GM19328 (cell line): ENCODE results near the gene ARNT2.

Source experiments
- ATAC-seq: cut with Tn5 transposase; IDR thresholded peaks from one replicate; pipeline ENCODE4 v1.9.1; 2021; ENCODE audit warnings: mild to moderate bottlenecking, moderate library complexity; ENCODE audit not compliant: unreplicated experiment

Gene ARNT2

DNA sequence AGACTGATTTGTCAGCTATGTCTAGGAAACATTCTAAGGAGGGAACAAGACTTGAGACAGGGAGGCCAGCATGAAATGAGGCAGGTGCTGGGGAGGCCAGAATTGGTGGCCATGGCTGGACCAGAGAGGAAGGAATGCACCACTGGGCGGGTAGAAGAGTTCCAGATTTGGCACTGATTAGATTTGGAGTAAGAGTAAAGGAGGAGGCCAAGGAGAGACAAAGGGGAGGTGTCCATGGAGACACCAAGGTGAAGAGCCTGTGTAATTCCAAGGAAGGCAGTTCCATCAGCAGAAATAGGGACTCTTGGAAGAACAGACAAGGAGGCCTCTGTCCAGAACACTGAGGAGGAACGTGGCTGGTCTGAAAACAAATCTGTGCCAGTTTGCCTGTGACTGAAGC, 1.8 kb downstream of the ARNT2 start:
- no peak for ATAC-seq

DNA sequence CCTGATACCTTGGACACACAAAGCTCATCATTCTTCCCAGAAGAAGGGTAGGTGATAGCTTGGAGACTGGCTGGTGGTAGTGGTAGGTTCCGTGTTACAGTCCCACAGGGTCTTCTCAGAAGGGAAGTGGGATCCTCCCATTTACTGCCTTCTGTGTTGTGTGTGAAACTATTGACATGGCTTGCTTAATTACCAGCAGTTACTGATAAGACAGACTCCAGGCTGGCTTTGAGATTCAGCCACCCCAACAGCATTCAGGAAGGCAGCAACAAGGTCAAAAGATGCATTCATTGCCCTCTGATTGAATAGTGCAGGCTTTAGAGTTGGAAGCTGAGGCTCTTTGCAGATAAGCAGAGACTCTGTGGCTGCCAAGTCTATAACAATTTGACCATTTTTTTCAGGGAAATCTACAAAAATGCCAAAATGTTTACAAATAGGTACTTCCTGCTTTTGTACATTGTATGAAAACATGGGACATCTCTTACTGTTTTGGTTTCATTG, 7.7 kb downstream of the ARNT2 start:
- no peak for ATAC-seq

DNA sequence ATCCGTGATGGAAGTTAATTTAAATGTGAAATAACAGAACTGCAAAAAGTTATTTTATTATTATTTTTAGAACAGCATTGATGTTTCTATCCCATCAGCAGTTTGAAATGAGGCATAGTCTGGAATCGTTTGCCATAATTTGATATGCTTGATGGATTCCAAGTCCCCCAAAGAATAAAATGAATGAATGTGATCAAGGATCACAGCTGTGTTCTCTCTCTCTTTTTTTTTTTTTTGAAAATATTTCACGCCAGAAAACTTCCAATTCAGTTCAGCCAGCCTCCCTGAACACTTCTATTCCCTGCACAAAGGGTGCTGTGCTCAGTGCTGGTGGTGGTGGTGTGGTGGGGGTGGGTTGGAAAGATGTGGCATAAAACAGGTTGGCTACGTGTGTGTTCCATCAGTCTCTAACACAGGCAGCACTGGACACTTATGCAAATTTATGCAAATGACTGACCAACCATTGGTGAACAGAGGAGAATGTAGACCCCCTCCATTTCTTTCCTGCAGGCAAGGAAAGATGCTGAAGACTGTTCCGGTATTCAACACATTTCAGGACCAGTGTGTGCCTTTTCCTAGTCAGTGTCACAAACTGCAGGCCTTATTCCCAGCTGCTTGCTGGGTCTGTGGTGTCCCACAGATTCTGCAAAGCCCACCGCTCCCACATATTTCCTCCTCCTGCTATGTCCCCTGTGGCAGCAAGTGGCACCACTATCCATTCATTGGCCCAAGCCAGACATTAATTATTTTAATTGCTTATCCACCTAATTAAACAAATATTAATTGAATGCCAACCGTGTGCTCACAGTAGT, 10.6 kb downstream of the ARNT2 start:
- no peak for ATAC-seq

DNA sequence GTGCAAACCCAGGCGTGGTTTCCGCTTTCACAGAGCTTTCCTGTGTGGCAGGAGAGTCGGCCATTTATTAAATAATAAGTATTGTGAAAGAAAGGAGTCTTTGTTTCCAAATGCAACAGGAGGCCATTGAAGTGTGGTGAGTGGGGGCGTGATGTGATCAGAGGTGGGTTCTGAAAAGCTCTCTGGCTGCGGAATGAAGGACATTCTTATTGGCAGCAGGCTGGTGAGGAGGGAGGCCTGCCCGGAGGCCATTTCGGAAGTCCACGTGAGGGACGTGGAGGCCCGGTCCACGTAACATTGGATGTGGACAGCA, 11.1 kb downstream of the ARNT2 start:
- ATAC-seq: no peak

DNA sequence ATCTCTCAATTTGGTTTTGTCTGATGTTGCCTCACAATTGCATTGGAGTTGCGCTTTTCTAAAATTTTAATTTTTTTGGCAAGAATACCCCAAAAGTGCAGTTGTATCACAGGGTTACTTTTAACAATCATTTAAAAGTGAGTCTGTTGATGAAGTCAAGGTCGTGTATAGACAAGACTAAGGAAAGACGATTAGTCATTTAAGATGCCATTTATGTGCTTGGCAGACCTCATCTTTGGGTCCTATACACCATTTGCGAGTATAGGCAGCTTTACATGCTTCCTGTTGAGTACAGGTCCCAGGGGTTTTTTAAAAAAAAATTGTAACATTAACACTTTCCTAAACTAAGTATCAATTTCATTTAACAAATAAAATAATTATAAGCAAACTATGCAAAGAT, 12.5 kb downstream of the ARNT2 start:
- ATAC-seq: no peak

DNA sequence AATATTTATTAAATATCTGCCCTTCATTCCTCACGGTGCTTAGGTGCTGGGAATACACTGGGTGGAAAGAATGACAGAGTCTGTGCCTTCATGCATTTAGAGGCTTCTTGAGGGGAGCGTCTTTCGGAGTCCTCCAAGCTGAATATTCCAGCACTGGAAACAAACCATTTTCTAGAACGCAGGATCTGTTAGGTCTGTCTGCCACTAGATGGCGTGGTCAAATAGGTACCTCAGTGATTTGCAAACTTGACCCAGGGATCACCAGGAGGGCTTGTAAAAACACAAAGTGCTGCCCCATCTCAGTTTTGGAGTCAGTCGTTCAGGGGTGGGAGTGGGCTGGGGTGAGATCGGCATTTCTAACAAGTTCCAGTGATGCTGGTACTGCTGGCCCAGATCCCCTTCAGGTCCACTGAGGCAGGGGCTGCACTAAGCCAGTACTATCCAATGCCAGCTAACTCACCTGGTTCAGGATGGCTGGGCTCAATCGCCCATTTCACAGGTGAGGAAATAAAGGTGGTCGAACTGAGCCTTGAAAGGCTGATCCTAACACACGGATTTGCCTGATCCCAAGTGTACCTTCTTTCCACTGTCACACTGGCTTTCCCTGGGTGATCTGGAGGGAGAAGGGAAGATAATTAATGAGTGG, 14.8 kb downstream of the ARNT2 start:
- ATAC-seq: no peak

DNA sequence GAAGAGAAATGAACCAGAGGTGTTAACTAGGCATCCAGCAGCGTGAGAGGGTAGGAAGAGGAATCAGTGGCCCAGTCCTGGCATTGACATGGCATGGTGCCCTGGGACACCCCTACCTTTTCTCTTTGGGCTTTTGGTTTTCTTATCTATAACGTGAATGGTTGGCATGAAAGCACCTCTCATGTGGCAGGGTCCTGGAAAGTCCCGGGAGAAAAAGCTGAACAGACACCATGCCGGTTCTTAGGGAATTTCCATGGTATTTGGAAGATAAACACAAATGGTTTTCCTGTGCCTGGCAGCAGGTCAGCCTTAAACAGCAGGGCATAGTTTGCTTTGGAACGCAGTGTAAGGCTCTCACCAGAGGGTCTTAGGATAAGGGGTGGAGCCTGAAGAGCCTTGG, 15.4 kb downstream of the ARNT2 start:
- ATAC-seq: no peak

DNA sequence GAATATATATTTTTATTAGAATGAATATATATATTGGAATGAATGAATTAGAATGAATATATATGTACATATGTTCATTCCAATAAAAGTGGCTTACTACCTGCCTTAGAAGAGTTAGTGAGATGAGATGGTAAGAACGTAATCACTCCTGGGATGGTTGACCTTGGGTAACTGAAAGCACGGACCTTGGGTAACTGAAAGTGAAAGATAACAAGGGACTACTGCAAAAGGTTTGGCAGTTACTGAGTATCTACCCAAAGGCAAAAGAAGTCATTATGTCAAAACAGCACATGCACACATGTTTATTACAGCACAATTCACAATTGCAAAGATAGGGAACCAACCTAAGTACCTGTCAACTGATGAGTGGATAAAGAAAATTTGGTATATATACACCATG, 16.5 kb downstream of the ARNT2 start:
- no peak for ATAC-seq

DNA sequence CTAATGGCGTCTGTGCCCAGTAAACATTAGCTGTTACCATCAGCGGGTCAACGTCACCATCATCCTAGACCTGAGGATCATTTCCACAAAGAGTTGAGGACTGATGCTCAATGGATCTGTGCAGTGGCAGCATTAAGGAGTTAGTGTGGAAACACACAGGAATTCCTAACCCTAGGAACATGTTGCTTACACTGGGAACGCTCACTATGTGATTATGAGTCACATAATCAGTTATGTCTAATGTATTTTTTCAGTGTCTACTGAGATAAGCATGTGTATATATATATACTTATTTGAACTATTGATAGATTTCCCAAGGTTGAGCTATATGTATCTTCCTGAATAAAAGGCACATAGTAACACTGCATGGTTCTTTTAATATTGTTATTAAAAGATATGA, 19.0 kb downstream of the ARNT2 start:
- ATAC-seq: no peak

DNA sequence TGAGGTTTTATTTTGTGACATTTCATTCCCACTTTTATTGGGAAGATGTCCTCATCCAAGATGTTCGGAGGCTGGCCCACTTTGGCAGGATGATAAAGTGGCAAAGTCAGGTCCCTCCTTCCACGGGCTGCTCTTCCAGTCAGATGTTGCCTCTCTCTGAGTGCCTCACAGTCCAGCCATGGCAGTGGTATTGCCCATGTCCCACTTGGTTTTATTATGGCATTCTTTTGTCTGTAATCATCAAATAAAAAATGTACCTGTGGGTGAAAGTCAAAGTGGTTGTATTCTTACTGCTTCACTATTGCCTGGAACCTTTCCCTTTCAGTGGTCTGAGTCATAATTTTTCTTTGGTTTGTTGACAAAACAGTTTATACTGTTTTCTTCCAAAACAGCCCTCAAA, 20.2 kb downstream of the ARNT2 start:
- no peak for ATAC-seq

DNA sequence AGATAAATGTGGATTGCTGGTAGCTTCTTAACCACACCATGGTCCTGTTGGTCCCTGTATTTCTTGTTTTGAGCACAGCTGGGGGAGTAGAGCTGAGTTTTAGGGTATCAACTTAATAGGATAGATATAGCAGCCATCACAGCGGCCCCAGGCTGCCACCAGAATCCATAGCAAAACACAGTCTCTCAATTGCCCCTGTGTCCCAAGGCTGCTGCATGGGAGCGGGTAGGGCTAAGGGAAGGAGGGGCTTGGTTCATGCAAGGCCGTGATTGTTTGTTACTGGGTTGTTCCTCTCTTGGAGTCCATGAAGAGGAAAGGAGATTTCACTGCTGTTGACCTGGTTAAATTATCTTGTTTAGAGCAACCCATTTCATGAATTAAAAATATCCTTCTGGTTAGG, 22.1 kb downstream of the ARNT2 start:
- ATAC-seq: no peak

DNA sequence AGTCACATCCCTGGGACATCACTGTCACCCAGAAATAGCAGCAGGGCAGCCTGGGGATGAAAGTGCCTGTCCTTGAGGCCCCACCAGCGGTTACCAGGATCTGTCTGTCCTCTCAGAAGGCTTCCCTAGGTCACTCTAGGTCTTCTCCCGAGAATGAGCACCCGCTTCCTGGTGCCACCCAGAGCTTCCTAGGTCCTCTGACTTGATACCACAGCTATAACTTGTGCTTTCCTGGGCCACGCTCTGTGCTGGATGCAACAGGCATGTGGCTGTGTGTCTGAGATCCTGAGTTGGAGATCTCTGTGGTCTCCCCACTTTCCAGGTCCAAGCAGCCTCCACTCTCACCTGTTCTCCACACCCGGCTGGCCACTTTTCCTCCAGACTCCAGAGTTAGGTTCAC, 25.8 kb downstream of the ARNT2 start:
- no peak for ATAC-seq

DNA sequence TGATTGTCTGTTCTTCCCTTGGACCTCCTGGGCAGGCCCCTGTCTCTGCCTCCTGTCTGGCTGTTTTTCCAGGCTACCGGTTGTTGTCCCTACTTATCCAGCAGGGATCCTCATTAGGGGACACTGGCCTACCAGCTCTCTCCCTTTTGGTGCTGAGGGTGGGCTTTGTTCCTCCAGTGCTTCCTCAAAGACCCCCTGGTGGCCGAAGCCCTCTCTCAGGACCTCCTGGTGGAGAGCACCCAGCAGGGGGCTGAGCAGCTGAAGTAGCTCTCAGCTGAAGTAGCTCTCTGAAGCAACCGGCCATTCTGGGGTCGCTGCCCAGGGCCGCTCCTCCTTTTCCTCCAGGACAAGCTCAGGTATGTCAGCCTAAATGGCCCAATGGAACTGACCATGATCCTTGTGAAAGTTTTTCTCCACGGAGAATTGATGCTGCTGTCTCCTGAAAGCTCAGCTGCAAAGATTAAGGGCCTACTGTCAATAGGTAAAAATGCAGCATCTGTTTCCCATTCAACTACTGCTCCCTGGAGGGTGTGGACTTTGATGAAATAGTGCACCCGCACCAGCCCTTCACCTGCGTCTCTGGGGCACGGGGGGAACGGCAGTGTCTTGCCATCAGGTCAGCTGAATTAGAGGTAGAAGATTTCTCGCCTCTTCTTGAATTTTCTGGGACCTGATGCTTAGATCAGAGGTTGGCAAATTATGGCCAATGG, 27.6 kb downstream of the ARNT2 start:
- no peak for ATAC-seq

DNA sequence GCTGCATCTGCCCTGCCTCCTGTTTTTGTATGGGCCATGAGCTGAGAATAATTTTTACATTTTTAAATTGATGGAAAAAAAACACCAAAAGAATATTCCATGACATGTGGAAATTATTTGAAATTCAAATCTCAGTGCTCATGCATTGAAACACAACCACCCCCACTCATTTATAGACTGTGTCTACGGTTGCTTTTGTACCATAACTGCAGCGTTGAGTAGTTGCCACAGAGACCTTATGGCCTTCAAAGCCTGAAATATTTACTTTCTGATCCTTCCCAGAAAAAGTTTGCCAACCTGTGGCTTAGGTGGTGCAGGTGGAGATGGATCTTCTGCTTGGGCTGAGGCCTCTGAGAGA, 28.1 kb downstream of the ARNT2 start:
- ATAC-seq: no peak

DNA sequence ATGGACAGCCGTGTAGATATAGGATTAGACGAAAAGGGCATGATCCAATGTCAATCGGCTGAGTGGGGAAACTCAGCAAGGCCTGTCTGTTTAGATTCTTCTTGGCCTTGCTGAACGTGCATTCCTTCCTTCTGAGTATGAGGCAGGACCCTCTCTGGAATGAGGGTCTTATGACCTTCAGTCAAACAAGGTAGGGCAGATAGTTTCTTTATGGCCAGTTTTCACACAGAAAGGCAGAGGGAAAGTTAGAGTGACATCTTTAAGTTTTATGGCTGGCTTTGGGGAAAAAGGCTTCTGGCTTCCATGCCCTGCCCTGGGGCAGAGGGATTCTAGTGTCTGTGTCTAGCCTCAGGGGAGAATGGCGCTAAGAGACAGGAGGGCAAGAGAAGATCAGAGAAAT, 29.7 kb downstream of the ARNT2 start:
- ATAC-seq: no peak

DNA sequence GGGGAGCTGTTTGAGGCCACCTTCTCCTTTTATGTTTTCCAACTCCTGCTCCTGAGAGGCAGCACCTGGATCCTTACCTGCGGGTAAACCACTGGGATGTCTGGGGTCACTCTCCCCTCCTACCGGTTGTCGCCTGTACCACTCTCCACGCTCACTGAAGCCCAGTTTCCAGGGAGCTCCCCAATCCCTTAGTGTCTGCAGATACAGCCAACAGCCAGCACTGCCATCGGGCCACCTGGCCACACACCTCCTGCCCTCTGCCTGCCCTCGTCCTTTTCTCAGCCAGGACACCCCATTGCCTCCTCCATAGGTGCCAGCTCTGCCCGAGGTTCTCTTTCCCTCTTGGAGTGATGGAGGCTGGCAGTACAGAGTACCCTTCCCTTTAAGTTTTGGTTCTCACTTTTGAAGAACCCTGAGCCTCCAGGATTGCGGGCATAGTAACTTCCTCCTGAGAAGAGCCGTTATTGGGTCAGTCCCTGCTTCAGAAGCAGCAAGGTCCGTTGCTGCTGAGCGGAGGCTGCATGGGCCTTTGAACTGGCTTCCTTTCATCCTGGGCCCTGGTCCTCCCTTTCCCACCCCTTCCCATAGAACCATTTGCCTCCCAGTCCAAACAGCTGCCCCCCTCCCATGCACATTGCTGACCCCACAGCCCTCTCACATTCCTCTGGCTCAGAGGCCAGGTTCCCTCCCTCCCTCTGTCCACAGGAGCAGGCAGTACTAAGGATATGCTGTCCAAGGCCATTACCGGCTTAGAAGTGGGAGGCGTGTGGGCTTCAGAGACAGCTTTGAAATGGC, 30.9 kb downstream of the ARNT2 start:
- no peak for ATAC-seq

DNA sequence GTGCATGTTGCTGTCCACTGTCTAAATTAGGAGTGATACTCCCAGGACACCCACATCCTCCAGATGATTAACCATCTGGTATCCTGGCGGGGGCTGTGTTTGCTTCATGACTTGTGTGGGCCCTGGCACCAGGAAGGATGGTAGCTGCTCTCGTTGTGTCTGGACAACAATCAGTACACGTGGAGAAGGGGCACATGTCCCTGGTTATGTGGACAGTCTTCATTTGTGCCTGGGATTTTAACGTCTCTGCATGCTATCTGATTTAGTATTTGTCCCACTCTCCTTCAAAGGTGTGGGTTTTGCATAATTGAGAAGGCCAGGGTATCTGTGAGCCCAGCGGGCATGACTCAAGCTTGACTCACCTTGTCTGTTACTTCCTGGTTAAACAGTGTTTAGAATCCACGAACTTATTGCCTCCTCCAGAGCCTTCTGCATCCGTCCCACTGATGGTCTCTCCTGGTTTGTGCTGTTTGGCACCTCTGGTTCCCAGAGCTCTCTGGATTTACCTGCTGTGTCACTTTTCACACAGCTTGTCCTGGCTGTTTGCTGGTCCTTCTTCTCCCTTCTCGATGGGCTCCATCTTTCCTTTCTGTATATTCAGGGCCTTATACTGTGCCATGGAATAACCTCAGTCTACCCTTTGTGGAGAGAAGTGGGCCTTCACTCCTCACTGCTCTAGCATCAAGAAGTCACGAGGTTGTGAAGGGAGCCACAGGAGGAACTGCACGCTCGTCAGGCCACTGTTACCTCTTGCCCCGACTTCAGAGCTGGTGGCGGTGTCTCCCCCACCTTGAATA, 32.5 kb downstream of the ARNT2 start:
- no peak for ATAC-seq

DNA sequence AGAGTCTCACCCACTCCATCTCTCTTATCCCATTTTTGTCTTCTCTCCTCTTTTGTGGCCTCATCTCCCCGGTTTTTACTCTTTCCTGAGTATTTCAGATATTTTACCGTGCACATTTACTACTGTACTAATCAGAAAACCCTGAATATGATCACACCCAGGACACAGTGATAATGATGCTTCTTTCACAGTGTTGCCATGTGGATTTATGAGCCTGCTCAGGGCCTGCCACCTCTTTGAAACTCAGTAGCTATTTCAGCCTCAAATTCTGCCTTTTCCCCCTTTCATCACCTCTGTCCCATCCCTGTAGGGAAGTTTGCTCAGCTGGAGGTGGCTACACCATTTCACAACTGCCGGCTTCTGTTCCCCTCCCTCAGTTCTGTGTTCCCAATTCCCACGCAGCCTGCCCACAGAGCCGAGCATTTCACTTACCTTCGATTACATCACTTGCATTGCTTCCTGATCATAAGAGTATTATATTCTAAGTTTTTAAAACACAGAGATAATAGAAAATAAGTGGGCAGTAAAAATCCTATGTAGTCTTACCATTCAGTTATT, 33.2 kb downstream of the ARNT2 start:
- ATAC-seq: no peak

DNA sequence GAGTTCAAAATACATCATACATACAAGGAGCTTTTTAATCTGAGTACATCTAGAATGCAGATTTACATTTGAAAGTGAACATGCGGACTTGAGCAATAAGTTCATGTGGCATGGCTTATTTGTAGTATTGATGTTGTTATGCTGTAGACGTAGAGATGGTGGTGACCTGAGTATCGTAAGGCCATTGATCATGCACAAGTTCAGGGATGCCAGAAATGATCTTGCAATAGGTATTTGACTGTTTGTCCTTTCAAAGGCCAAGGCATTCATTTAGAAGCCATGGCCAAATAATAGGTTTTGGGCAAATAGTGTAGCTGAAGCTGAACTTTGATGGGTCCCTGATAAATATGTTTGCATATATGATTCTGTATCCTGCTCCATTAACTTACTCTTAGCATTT, 35.0 kb downstream of the ARNT2 start:
- ATAC-seq: no peak

DNA sequence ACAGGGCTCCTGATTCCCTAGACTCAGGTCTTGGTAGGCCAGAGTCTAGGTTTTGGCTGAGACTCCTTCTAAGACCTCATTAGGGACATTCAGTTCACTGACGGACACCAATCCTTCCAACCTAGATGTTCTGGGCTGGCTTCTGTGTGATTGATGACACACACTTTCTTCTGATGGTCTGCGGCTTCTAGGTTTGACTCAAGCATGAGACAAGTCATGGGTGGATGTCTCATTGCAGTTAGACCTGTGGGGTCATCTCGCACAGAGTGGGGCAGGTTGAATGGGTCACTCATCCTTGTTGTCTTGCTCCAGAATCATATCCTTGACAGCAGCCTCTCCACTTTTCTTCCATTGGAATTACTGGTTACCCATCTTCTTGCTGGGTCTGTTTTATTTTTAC, 35.8 kb downstream of the ARNT2 start:
- ATAC-seq: no peak
